Nephron (organoid): ENCODE measurements around the gene ZNF860.

ENCODE experiments used
- H3K27ac Mint-ChIP-seq, 3 experiments: 2 replicates each; pipeline ENCODE4 v1.8.0; 2020; ENCODE audit warnings: mixed read lengths in 3 of 3, mild to moderate bottlenecking in 2 of 3, moderate library complexity in 1 of 3
- H3K27me3 Mint-ChIP-seq: 2 replicates; pipeline ENCODE4 v1.8.0; 2021; ENCODE audit warnings: low read depth, mild to moderate bottlenecking, moderate library complexity, mixed read lengths
- H3K36me3 Mint-ChIP-seq: 2 replicates; pipeline ENCODE4 v1.8.0; 2020; ENCODE audit warnings: low read depth, mixed read lengths
- H3K4me1 Mint-ChIP-seq: 2 replicates; pipeline ENCODE4 v1.8.0; 2020; ENCODE audit warnings: mixed read lengths
- H3K4me3 Mint-ChIP-seq, 3 experiments: 2 replicates each; pipeline ENCODE4 v1.8.0; 2020; ENCODE audit warnings: mild to moderate bottlenecking in 3 of 3, mixed read lengths in 3 of 3, moderate library complexity in 2 of 3
- H3K9me3 Mint-ChIP-seq: 2 replicates; pipeline ENCODE4 v1.8.0; 2020; ENCODE audit warnings: mixed read lengths
- TF ChIP-seq, protein P1 (sequence below), 3 experiments: fragments of 200-600 bp; sonication (generic); IDR thresholded peaks; one replicate each; pipeline ENCODE4 v1.5.0; 2021; ENCODE audit warnings: antibody characterized with exemption in 3 of 3; ENCODE audit not compliant: unreplicated experiment in 3 of 3

Gene ZNF860

DNA sequence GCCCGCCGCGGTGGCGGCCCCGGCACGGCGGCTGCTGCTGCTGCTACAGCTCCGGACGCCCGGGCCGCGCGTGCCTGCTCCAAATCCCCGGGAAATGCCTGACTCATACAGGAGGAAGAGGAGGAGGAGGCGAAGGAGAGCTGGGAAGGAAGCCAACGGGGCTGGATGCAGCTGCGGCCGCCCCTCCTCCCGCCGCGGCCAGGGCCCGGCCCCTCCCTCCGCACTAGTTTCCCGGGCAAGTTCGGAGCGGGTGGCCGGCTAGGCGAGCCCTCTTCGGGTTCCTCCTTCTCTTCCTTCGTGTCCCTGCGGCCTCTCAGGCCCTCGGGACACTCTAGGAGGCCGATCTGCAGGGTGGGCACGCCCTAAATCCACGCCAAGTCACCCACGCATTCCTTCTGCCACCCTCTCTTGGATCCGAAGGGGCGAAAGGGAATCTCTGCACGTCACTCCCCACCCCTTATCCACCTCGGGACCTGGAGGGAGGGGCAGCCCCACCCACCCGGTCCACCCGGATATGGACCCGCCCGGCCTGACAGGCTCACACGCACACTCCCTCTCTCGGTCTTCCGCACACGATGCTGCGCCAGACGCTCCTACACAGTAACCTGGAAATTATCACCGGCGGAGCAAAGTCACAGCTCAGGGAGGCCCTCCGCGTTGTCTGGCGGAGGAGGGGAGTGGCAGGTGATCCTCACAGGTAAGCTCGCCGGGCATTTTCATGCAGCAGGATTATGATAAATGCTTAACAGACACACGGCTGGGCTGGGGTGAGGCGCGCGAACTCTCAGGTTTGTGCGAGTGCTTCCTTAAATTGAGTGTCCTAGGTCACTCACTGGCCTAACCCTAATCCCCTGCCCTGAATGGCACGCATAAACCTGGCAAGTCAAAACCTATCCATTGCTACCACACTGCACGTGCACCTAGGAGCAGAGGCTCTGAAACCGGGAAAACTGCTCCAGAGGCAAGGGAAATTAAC is at the start of gene ZNF860, which contains the start of gene OSBPL10:
ZNF860 (plus strand) TSS at position 545 of the 976 bp plus-strand sequence. CDS start 7,330 bp downstream, outside the sequence.
OSBPL10 (minus strand) TSS at position 57 of the 976 bp plus-strand sequence. CDS start 83 bp downstream, outside the sequence.
- TF ChIP-seq, protein P1, sequence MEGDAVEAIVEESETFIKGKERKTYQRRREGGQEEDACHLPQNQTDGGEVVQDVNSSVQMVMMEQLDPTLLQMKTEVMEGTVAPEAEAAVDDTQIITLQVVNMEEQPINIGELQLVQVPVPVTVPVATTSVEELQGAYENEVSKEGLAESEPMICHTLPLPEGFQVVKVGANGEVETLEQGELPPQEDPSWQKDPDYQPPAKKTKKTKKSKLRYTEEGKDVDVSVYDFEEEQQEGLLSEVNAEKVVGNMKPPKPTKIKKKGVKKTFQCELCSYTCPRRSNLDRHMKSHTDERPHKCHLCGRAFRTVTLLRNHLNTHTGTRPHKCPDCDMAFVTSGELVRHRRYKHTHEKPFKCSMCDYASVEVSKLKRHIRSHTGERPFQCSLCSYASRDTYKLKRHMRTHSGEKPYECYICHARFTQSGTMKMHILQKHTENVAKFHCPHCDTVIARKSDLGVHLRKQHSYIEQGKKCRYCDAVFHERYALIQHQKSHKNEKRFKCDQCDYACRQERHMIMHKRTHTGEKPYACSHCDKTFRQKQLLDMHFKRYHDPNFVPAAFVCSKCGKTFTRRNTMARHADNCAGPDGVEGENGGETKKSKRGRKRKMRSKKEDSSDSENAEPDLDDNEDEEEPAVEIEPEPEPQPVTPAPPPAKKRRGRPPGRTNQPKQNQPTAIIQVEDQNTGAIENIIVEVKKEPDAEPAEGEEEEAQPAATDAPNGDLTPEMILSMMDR (IDR thresholded peaks at IDR 0.05; ENCODE audit: unreplicated experiment in 3 of 3), result no peak
- Mint-ChIP-seq H3K27ac (peak within 1 kb of the TSS; percentile 55 to 91 (median 88)), H3K4me3 (peak within 1 kb of the TSS; percentile 92 to 93 (median 93)), H3K9me3 (no peaks in the 10 kb centered on the region), H3K4me1 (peaks cover 9% of the 10 kb centered on the region), H3K27me3 (peaks cover 25% of the 10 kb centered on the region), H3K36me3 (peaks cover 3% of the 10 kb centered on the region)

- Mint-ChIP-seq H3K27ac (peak overlapping the region in 1 of 3 experiments; percentile 50), H3K4me1 (peaks cover 16% of the 10 kb centered on the region), H3K4me3 (no peak overlapping the region), H3K27me3 (no peaks in the 10 kb centered on the region), H3K36me3 (no peaks in the 10 kb centered on the region), H3K9me3 (no peaks in the 10 kb centered on the region)
- TF ChIP-seq, protein P1 (IDR thresholded peaks at IDR 0.05; ENCODE audit: unreplicated experiment in 3 of 3), result no peak
These were observed 48.6 kb upstream of the ZNF860 start for GRCh38 chr3:31932990-31933389.

GRCh38 chr3:31934018-31934417 is 47.5 kb upstream of the ZNF860 start:
- Mint-ChIP-seq H3K4me1 (peaks cover 16% of the 10 kb centered on the region), H3K27ac (peak overlapping the region; percentile 48 to 56 (median 50)), H3K36me3 (no peaks in the 10 kb centered on the region), H3K27me3 (no peaks in the 10 kb centered on the region), H3K4me3 (no peak overlapping the region), H3K9me3 (no peaks in the 10 kb centered on the region)
- TF ChIP-seq, protein P1 (IDR thresholded peaks at IDR 0.05; ENCODE audit: unreplicated experiment in 3 of 3), result no peak

DNA sequence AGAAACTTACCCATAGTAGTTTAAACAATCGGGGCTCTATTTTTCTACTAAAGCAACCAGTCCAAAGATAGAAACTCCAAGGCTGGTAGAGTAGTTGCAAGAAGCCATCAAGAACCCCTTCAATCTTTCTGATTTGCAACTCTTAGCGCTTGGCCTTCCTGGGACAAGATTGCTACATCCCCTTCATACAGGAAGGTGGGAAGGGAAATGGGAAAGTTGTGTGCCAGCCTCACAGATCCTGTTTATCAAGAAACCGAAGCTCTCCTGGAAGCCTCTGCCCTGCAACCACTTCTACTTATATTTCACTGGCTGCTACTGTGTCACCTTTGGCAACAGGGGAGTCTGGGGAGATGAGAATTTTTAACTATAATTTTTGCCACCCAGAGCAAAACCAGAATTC is 46.7 kb upstream of the ZNF860 start:
- no peak overlapping the region for H3K4me3 Mint-ChIP-seq
- peaks cover 16% of the 10 kb centered on the region for H3K4me1 Mint-ChIP-seq
- peak overlapping the region; percentile 24 to 38 (median 37) for H3K27ac Mint-ChIP-seq
- H3K9me3 Mint-ChIP-seq, result no peaks in the 10 kb centered on the region
- TF ChIP-seq, protein P1 (IDR thresholded peaks at IDR 0.05; ENCODE audit: unreplicated experiment in 3 of 3), result no peak
- H3K36me3 Mint-ChIP-seq, result no peaks in the 10 kb centered on the region
- no peaks in the 10 kb centered on the region for H3K27me3 Mint-ChIP-seq

- TF ChIP-seq, protein P1 (IDR thresholded peaks at IDR 0.05; ENCODE audit: unreplicated experiment in 3 of 3), result no peak
- H3K9me3 Mint-ChIP-seq, result no peaks in the 10 kb centered on the region
- no peaks in the 10 kb centered on the region for H3K27me3 Mint-ChIP-seq
- peaks cover 23% of the 10 kb centered on the region for H3K4me1 Mint-ChIP-seq
- no peaks in the 10 kb centered on the region for H3K36me3 Mint-ChIP-seq
- no peak overlapping the region for H3K4me3 Mint-ChIP-seq
- H3K27ac Mint-ChIP-seq, result peak overlapping the region; percentile 41 to 58 (median 46)
These were observed 45.0 kb upstream of the ZNF860 start for GRCh38 chr3:31936420-31937060.
